CD14-positive monocyte (primary cell): ENCODE data around the gene CYP2C18. TPM values are rescaled to one million over a fixed set of nuclear protein-coding genes. Genes with fewer than 3 reads are reported as not detected.
"Not testable (repeated sequence)": the region's sequence is repeated elsewhere in the genome, so short reads cannot be mapped to it uniquely, and the experiment has no call there.

Experiments used
- DNase-seq, 3 donors: peaks; one replicate each; pipeline ENCODE4 v3.0.0-alpha.2; 2011 to 2022
- H2AFZ ChIP-seq: 2 replicates; pipeline ENCODE4 v1.6.0; 2012; ENCODE audit warnings: mild to moderate bottlenecking, low read depth, low read length, inconsistent platforms; ENCODE audit not compliant: insufficient read depth, poor library complexity, severe bottlenecking
- H3K27ac ChIP-seq, 2 donors: 1 replicate in 1 of 2; 2 replicates in 1 of 2; pipeline ENCODE4 v1.5.1; 2012 to 2013; ENCODE audit warnings: low read length in 2 of 2, control low read depth in 1 of 2, inconsistent platforms in 1 of 2, low read depth in 1 of 2, mild to moderate bottlenecking in 1 of 2
- H3K27me3 ChIP-seq, 2 donors: one replicate each; pipeline versions ENCODE4 v1.6.0 to v1.6.1; 2011 to 2013; ENCODE audit warnings: low read length in 2 of 2; ENCODE audit not compliant: control insufficient read depth in 2 of 2, insufficient read depth in 2 of 2
- H3K36me3 ChIP-seq, 2 donors: replicated peaks in 1 of 2; 1 replicate in 1 of 2; 2 replicates in 1 of 2; pipeline versions ENCODE4 v1.5.1 to v1.6.1; 2012 to 2013; ENCODE audit warnings: low read length in 2 of 2, control low read depth in 1 of 2, inconsistent platforms in 1 of 2, mild to moderate bottlenecking in 1 of 2; ENCODE audit not compliant: insufficient read depth in 2 of 2, control insufficient read depth in 1 of 2
- H3K4me1 ChIP-seq, 2 donors: 1 replicate in 1 of 2; 2 replicates in 1 of 2; pipeline versions ENCODE4 v1.5.1 to v1.6.1; 2012 to 2013; ENCODE audit warnings: low read length in 2 of 2, control low read depth in 1 of 2, inconsistent platforms in 1 of 2, mild to moderate bottlenecking in 1 of 2, moderate library complexity in 1 of 2; ENCODE audit not compliant: insufficient read depth in 2 of 2, control insufficient read depth in 1 of 2
- H3K4me2 ChIP-seq: replicated peaks from 2 replicates; pipeline ENCODE3; 2012; ENCODE audit warnings: low read length, moderate library complexity, mild to moderate bottlenecking; ENCODE audit not compliant: poor library complexity, severe bottlenecking; ENCODE audit errors: extremely low read depth
- H3K4me3 ChIP-seq, 3 experiments: fragments of 200-600 bp in 1 of 3; sonication (generic) in 1 of 3; replicated peaks in 1 of 3; 1 replicate in 2 of 3; 2 replicates in 1 of 3; pipeline ENCODE4 v1.5.1; 2011 to 2013; ENCODE audit warnings: low read length in 3 of 3, mild to moderate bottlenecking in 3 of 3, control low read depth in 2 of 3, low read depth in 2 of 3, inconsistent platforms in 1 of 3, moderate library complexity in 1 of 3
- H3K79me2 ChIP-seq: 2 replicates; pipeline ENCODE4 v1.6.0; 2012; ENCODE audit warnings: mild to moderate bottlenecking, control low read depth, inconsistent platforms, low read length, moderate library complexity; ENCODE audit not compliant: insufficient read depth
- H3K9ac ChIP-seq: 2 replicates; pipeline ENCODE4 v1.6.0; 2017; ENCODE audit warnings: low read length, mild to moderate bottlenecking; ENCODE audit not compliant: insufficient read depth, poor library complexity, severe bottlenecking
- H3K9me3 ChIP-seq, 2 donors: replicated peaks in 1 of 2; 1 replicate in 1 of 2; 2 replicates in 1 of 2; pipeline versions ENCODE4 v1.5.1 to v1.6.1; 2012 to 2013; ENCODE audit warnings: low read length in 2 of 2, control low read depth in 1 of 2; ENCODE audit not compliant: control insufficient read depth in 1 of 2, insufficient read depth in 1 of 2
- H4K20me1 ChIP-seq: 2 replicates; pipeline ENCODE4 v1.6.0; 2012; ENCODE audit warnings: mild to moderate bottlenecking, low read length, control low read depth, moderate library complexity; ENCODE audit not compliant: insufficient read depth
- H3K27ac Mint-ChIP-seq, 7 donors: one replicate each; pipeline ENCODE4 v1.8.0; 2020; ENCODE audit warnings: mild to moderate bottlenecking in 7 of 7, mixed read lengths in 7 of 7, moderate library complexity in 6 of 7, inconsistent platforms in 2 of 7
- H3K27me3 Mint-ChIP-seq, 3 donors: one replicate each; pipeline ENCODE4 v1.8.0; 2021 to 2022; ENCODE audit warnings: low read depth in 3 of 3, mild to moderate bottlenecking in 3 of 3, mixed read lengths in 3 of 3, moderate library complexity in 3 of 3, inconsistent platforms in 1 of 3
- H3K36me3 Mint-ChIP-seq, 2 donors: one replicate each; pipeline ENCODE4 v1.8.0; 2020; ENCODE audit warnings: mixed read lengths in 2 of 2, inconsistent platforms in 1 of 2, mild to moderate bottlenecking in 1 of 2
- H3K4me1 Mint-ChIP-seq: one replicate; pipeline ENCODE4 v1.8.0; 2020; ENCODE audit warnings: mild to moderate bottlenecking, mixed read lengths
- H3K4me3 Mint-ChIP-seq, 2 donors: one replicate each; pipeline ENCODE4 v1.8.0; 2020; ENCODE audit warnings: mild to moderate bottlenecking in 2 of 2, mixed read lengths in 2 of 2, moderate library complexity in 1 of 2
- H3K9me3 Mint-ChIP-seq, 7 donors: one replicate each; pipeline ENCODE4 v1.8.0; 2020 to 2022; ENCODE audit warnings: mixed read lengths in 7 of 7, mild to moderate bottlenecking in 6 of 7, moderate library complexity in 6 of 7, inconsistent platforms in 2 of 7
- WGBS: methylation state at CpG from one replicate; pipeline ENCODE4 v1.1.5; 2013; ENCODE audit warnings: missing lambda C conversion rate; ENCODE audit not compliant: insufficient coverage; 5-methylcytosine and 5-hydroxymethylcytosine counted together
- intact Hi-C, 2 donors: fragments of 100-400 bp; cut with micrococcal nuclease; formaldehyde crosslinking; loops; one replicate each; pipeline versions ENCODE4 v1.15.0 to v1.15.1; 2023
- polyA plus RNA-seq, 3 donors: library from polyadenylated mRNA; depleted of rRNA in 1 of 3; unstranded in 2 of 3; stranded (reverse) in 1 of 3; fragments of 300-500 nt in 2 of 3; fragments of >200 nt in 1 of 3; fragmentation: Illumina TruSeq in 2 of 3; gene quantifications; 1 replicate in 2 of 3; 2 replicates in 1 of 3; pipeline ENCODE4 v1.2.3, GENCODE V29; 2012 to 2021
- TF ChIP-seq, protein P1 (sequence below): fragments of 200-600 bp; IDR thresholded peaks from one replicate; pipeline ENCODE4 v1.8.0; 2022; ENCODE audit warnings: antibody characterized with exemption, mild to moderate bottlenecking

Gene CYP2C18
- polyA plus RNA-seq, 3 donors = not detected

DNA sequence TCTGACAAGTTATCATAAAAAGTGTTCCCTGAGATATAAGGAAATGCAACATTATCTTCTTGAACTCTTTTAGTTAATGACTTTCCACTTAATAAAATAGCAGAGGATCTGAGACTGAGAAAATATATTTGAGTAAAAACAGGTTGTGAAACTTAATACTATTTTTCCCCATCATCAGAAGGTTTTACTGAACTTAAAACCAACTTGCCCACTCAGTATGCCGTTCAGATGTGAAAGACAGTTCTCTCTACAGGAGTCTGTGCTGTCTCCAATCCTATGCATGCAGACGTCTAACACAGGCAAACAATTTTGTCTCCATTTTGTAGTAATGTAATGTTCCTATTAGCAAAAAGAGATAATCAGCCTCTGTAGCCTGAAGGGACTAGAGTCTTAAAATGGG, 38.2 kb upstream of the CYP2C18 start:
- WGBS = no CpG with 5 or more reads among the region's 2 CpGs
- H2AFZ ChIP-seq = no peak overlapping the region
- H3K9me3 Mint-ChIP-seq = peaks cover 1 to 15% (median 6%) of the 10 kb centered on the region in 7 donors

DNA sequence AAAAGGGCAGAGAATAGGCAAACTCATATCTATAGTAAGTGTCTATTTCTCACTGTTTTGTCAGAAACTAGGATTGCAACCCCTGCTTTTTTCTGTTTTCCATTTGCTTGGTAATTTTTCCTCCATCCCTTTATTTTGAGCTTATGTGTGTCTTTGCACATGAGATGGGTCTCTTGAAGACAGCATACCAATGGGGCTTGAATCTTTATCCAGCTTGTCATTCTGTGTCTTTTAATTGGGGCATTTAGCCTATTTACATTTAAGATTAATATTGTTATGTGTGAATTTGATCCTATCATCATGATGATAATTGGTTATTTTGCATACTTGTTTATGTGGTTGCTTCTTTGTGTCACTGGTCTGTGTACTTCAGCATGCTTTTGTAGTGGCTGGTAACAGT, 28.3 kb upstream of the CYP2C18 start:
- H3K79me2 ChIP-seq, H3K27ac Mint-ChIP-seq, H3K27me3 Mint-ChIP-seq, H3K4me3 Mint-ChIP-seq, DNase-seq, H2AFZ ChIP-seq, H4K20me1 ChIP-seq, H3K4me1 ChIP-seq, intact Hi-C loops, H3K36me3 Mint-ChIP-seq, H3K4me2 ChIP-seq, H3K4me1 Mint-ChIP-seq, H3K27me3 ChIP-seq, H3K27ac ChIP-seq, H3K4me3 ChIP-seq, H3K9ac ChIP-seq, H3K36me3 ChIP-seq: not testable (repeated sequence)
- peaks cover 8 to 20% (median 12%) of the 10 kb centered on the region in 7 donors for H3K9me3 Mint-ChIP-seq
- H3K9me3 ChIP-seq = peaks cover 0 to 12% of the 10 kb centered on the region in 2 donors

More for the DNA sequence above, 38.2 kb upstream of the CYP2C18 start:
- H3K4me3 ChIP-seq = no peak overlapping the region
- Mint-ChIP-seq H3K27ac (no peak overlapping the region), H3K4me3 (no peak overlapping the region), H3K27me3 (peaks cover 0 to 3% (median 1%) of the 10 kb centered on the region in 3 donors), H3K36me3 (no peaks in the 10 kb centered on the region), H3K4me1 (no peaks in the 10 kb centered on the region)
- H3K4me1 ChIP-seq = no peaks in the 10 kb centered on the region
- no peaks in the 10 kb centered on the region for H3K36me3 ChIP-seq
- H3K9ac ChIP-seq = no peak overlapping the region
- TF ChIP-seq, protein P1, sequence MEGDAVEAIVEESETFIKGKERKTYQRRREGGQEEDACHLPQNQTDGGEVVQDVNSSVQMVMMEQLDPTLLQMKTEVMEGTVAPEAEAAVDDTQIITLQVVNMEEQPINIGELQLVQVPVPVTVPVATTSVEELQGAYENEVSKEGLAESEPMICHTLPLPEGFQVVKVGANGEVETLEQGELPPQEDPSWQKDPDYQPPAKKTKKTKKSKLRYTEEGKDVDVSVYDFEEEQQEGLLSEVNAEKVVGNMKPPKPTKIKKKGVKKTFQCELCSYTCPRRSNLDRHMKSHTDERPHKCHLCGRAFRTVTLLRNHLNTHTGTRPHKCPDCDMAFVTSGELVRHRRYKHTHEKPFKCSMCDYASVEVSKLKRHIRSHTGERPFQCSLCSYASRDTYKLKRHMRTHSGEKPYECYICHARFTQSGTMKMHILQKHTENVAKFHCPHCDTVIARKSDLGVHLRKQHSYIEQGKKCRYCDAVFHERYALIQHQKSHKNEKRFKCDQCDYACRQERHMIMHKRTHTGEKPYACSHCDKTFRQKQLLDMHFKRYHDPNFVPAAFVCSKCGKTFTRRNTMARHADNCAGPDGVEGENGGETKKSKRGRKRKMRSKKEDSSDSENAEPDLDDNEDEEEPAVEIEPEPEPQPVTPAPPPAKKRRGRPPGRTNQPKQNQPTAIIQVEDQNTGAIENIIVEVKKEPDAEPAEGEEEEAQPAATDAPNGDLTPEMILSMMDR = no peak
- intact Hi-C loops = no loop called here
- peaks cover 8 to 20% of the 10 kb centered on the region in 2 donors for H3K9me3 ChIP-seq
- no peaks in the 10 kb centered on the region for H3K79me2 ChIP-seq
- no peak overlapping the region for H3K4me2 ChIP-seq
- H4K20me1 ChIP-seq = no peaks in the 10 kb centered on the region
- no peak for DNase-seq
- H3K27ac ChIP-seq = no peak overlapping the region
- H3K27me3 ChIP-seq = no peaks in the 10 kb centered on the region

DNA sequence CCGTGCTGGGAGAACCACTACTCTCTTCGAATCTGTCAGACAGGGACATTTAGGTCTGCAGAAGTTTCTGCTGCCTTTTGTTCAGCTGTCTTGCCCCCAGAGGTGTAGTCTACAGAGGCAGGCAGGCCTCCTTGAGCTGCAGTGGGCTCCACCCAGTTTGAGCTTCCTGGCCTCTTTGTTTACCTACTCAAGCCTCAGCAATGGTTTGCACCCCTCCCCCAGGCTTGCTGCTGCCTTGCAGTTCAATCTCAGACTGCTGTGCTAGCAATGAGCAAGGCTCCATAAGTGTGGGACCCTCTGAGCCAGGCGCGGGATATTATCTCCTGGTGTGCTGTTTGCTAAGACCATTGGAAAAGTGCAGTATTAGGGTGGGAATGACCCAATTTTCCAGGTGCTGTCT, 20.5 kb upstream of the CYP2C18 start:
- H4K20me1 ChIP-seq, H3K4me1 ChIP-seq, H3K27ac Mint-ChIP-seq, H3K9ac ChIP-seq, DNase-seq, H3K27me3 ChIP-seq, H3K4me1 Mint-ChIP-seq, H3K4me3 Mint-ChIP-seq, H3K79me2 ChIP-seq, intact Hi-C loops, H3K27ac ChIP-seq, H3K36me3 Mint-ChIP-seq, H2AFZ ChIP-seq, H3K4me3 ChIP-seq, H3K36me3 ChIP-seq, H3K4me2 ChIP-seq, H3K27me3 Mint-ChIP-seq: not testable (repeated sequence)
- H3K9me3 Mint-ChIP-seq = peaks cover 9 to 17% (median 13%) of the 10 kb centered on the region in 7 donors
- peaks cover 0 to 17% of the 10 kb centered on the region in 2 donors for H3K9me3 ChIP-seq
- 84% methylated on average over 4 of the region's 4 CpGs for WGBS
